Calu3 (cell line): Measurements from ENCODE around the gene TMCC2. TPM values are rescaled to one million over a fixed set of nuclear protein-coding genes. Genes with fewer than 3 reads are reported as not detected.
"Not testable (repeated sequence)": the region's sequence is repeated elsewhere in the genome, so short reads cannot be mapped to it uniquely, and the experiment has no call there.

Experiments
- BruUV-seq: library from RNA; stranded (reverse); fragments of 400-500 nt; replicated peaks from 2 replicates; lab custom pipeline; 2021; lab: Mats Ljungman, UMichigan
- CTCF ChIA-PET: fragments of 300-600 bp; sonication (Branson Sonifier 250); formaldehyde crosslinking; loops from one replicate; lab custom pipeline; 2022; ENCODE audit warnings: antibody characterized with exemption; lab: Charles Lee
- DNase-seq: peaks from one replicate; pipeline ENCODE4 v3.0.0; 2022
- H3K27ac Mint-ChIP-seq: one replicate; pipeline ENCODE4 v1.8.0; 2022; ENCODE audit warnings: mixed read lengths; ENCODE audit not compliant: unreplicated experiment
- H3K27me3 Mint-ChIP-seq: one replicate; pipeline ENCODE4 v1.8.0; 2022; ENCODE audit warnings: mixed read lengths; ENCODE audit not compliant: unreplicated experiment
- H3K36me3 Mint-ChIP-seq: one replicate; pipeline ENCODE4 v1.8.0; 2022; ENCODE audit warnings: mild to moderate bottlenecking, moderate library complexity, mixed read lengths; ENCODE audit not compliant: insufficient read depth, unreplicated experiment
- H3K4me1 Mint-ChIP-seq: one replicate; pipeline ENCODE4 v1.8.0; 2022; ENCODE audit warnings: mild to moderate bottlenecking, low read depth, mixed read lengths; ENCODE audit not compliant: unreplicated experiment
- H3K4me3 Mint-ChIP-seq: one replicate; pipeline ENCODE4 v1.8.0; 2022; ENCODE audit warnings: mild to moderate bottlenecking, low read depth, moderate library complexity, mixed read lengths; ENCODE audit not compliant: unreplicated experiment
- H3K9me3 Mint-ChIP-seq: one replicate; pipeline ENCODE4 v1.8.0; 2022; ENCODE audit warnings: low read depth, mixed read lengths; ENCODE audit not compliant: unreplicated experiment
- intact Hi-C: fragments of 100-400 bp; cut with micrococcal nuclease; formaldehyde crosslinking; loops from one replicate; pipeline ENCODE4 v1.10.0; 2022; ENCODE audit not compliant: unreplicated experiment
- total RNA-seq: library from RNA; stranded (reverse); gene quantifications from 2 replicates; pipeline ENCODE4 v1.2.3, GENCODE V29; 2022
- TF ChIP-seq, protein P1 (sequence below): fragments of 200-600 bp; IDR thresholded peaks from one replicate; pipeline ENCODE4 v1.8.0; 2022; ENCODE audit warnings: antibody characterized with exemption; ENCODE audit not compliant: unreplicated experiment

TMCC2 gene
- total RNA-seq, 1 experiment from 2014 or later = 0.33 TPM

GRCh38 chr1:205296154-205296553 lies 68.4 kb downstream of the TMCC2 start:
- no TSS peak for BruUV-seq
- TF ChIP-seq, protein P1, sequence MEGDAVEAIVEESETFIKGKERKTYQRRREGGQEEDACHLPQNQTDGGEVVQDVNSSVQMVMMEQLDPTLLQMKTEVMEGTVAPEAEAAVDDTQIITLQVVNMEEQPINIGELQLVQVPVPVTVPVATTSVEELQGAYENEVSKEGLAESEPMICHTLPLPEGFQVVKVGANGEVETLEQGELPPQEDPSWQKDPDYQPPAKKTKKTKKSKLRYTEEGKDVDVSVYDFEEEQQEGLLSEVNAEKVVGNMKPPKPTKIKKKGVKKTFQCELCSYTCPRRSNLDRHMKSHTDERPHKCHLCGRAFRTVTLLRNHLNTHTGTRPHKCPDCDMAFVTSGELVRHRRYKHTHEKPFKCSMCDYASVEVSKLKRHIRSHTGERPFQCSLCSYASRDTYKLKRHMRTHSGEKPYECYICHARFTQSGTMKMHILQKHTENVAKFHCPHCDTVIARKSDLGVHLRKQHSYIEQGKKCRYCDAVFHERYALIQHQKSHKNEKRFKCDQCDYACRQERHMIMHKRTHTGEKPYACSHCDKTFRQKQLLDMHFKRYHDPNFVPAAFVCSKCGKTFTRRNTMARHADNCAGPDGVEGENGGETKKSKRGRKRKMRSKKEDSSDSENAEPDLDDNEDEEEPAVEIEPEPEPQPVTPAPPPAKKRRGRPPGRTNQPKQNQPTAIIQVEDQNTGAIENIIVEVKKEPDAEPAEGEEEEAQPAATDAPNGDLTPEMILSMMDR = no peak
- Mint-ChIP-seq H3K4me3 (no peak overlapping the region), H3K27me3 (no peaks in the 10 kb centered on the region), H3K27ac (no peak overlapping the region), H3K9me3 (no peaks in the 10 kb centered on the region), H3K36me3 (peaks cover 14% of the 10 kb centered on the region), H3K4me1 (peaks cover 54% of the 10 kb centered on the region)
- intact Hi-C loops = no loop called here
- CTCF ChIA-PET = no interaction called here
- DNase-seq = no peak

GRCh38 chr1:205297546-205298177 lies 69.9 kb downstream of the TMCC2 start:
- BruUV-seq = not testable (repeated sequence)

GRCh38 chr1:205298191-205298994 lies 70.6 kb downstream of the TMCC2 start:
- Mint-ChIP-seq H3K4me3 (no peak overlapping the region), H3K4me1 (peaks cover 63% of the 10 kb centered on the region), H3K36me3 (peaks cover 24% of the 10 kb centered on the region)

More at GRCh38 chr1:205297546-205298177, 69.9 kb downstream of the TMCC2 start:
- intact Hi-C loops, H3K27ac Mint-ChIP-seq, DNase-seq, H3K27me3 Mint-ChIP-seq, H3K9me3 Mint-ChIP-seq, H3K4me3 Mint-ChIP-seq: not testable (repeated sequence)
- CTCF ChIA-PET = interaction anchor here (1.1 to 3.6 kb wide), 5 partner anchors 13 to 28 kb away, joined by 4 to 13 read pairs (median 6); partner anchors contain the start of gene NUAK2
- H3K4me1 Mint-ChIP-seq = peaks cover 63% of the 10 kb centered on the region
- peaks cover 18% of the 10 kb centered on the region for H3K36me3 Mint-ChIP-seq

DNA sequence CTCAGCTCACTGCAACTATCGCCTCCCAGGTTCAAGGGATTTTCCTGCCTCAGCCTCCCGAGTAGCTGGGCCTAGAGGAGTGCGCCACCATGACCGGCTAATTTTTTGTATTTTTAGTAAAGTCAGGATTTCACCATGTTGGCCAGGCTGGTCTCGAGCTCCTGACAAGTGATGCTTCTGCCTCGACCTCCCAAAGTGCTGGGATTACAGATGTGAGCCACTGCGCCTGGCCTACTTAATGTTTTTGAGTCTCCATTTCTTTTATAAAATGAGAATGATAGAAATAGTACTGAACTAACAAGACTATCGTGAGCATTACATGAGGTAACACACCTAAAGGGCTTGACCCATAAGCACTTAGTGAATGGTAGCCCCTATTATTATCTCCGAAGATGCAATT lies 72.4 kb downstream of the TMCC2 start:
- H3K27ac Mint-ChIP-seq = no peak overlapping the region
- no peaks in the 10 kb centered on the region for H3K9me3 Mint-ChIP-seq
- CTCF ChIA-PET = interaction anchor here (0.7 to 3.6 kb wide), 5 partner anchors 15 to 27 kb away, joined by 3 to 13 read pairs (median 7); partner anchors contain the start of gene NUAK2
- H3K4me1 Mint-ChIP-seq = peaks cover 46% of the 10 kb centered on the region
- intact Hi-C loops = no loop called here
- TF ChIP-seq, protein P1 = no peak
- H3K36me3 Mint-ChIP-seq = peaks cover 33% of the 10 kb centered on the region
- no TSS peak for BruUV-seq
- H3K4me3 Mint-ChIP-seq = no peak overlapping the region
- no peak for DNase-seq
- no peaks in the 10 kb centered on the region for H3K27me3 Mint-ChIP-seq

More at GRCh38 chr1:205298191-205298994, 70.6 kb downstream of the TMCC2 start:
- Mint-ChIP-seq H3K9me3 (no peaks in the 10 kb centered on the region), H3K27me3 (no peaks in the 10 kb centered on the region), H3K27ac (peak overlapping the region; percentile 7)
- intact Hi-C loops = no loop called here
- CTCF ChIA-PET = interaction anchor here (0.7 to 3.6 kb wide), 8 partner anchors 13 to 649 kb away, joined by 3 to 13 read pairs (median 6); partner anchors contain the start of gene NUAK2
- TF ChIP-seq, protein P1 = no peak
- no TSS peak for BruUV-seq
- DNase-seq = peak; percentile 79
